Activated naive CD8-positive, alpha-beta T cell treated with anti-CD3 and anti-CD28 coated beads, Interleukin-2, amount 50 U/mL, for 16 hours (primary cell): ENCODE measurements around the gene RAB3GAP2.
"Not testable (repeated sequence)": the region's sequence is repeated elsewhere in the genome, so short reads cannot be mapped to it uniquely, and the experiment has no call there.

Source experiments
- DNase-seq: peaks from one replicate; pipeline ENCODE4 v3.0.0-alpha.2; 2020; ENCODE audit warnings: low read depth, low spot score

Gene RAB3GAP2

GRCh38 chr1:220139966-220140365 is 132.3 kb downstream of the RAB3GAP2 start:
- DNase-seq: no peak

GRCh38 chr1:220137019-220137786 is 135.1 kb downstream of the RAB3GAP2 start:
- no peak for DNase-seq

- no peak for DNase-seq
Measured at GRCh38 chr1:220135755-220136154, 136.5 kb downstream of the RAB3GAP2 start.

- DNase-seq: no peak
Measured at GRCh38 chr1:220129479-220130210, 142.6 kb downstream of the RAB3GAP2 start.

- no peak for DNase-seq
Measured at GRCh38 chr1:220127076-220127475, 145.2 kb downstream of the RAB3GAP2 start.

GRCh38 chr1:220124542-220124941 is 147.7 kb downstream of the RAB3GAP2 start:
- DNase-seq: no peak

- DNase-seq: no peak
Measured at GRCh38 chr1:220123889-220124288, 148.4 kb downstream of the RAB3GAP2 start.

- no peak for DNase-seq
Measured at GRCh38 chr1:220123066-220123465, 149.2 kb downstream of the RAB3GAP2 start.

- no peak for DNase-seq
Measured at GRCh38 chr1:220121791-220122530, 150.3 kb downstream of the RAB3GAP2 start.

GRCh38 chr1:220119043-220119512 is 153.2 kb downstream of the RAB3GAP2 start:
- DNase-seq: no peak

- no peak for DNase-seq
Measured at GRCh38 chr1:220113136-220113695, 159.0 kb downstream of the RAB3GAP2 start.

- not testable (repeated sequence) for DNase-seq
Measured at GRCh38 chr1:220112600-220112999, 159.7 kb downstream of the RAB3GAP2 start.

GRCh38 chr1:220110473-220110872 is 161.8 kb downstream of the RAB3GAP2 start:
- DNase-seq: not testable (repeated sequence)

- DNase-seq: no peak
Measured at GRCh38 chr1:220099826-220100225, 172.4 kb downstream of the RAB3GAP2 start.
